Esophagus (tissue), 2 donors: ENCODE measurements around the gene YKT6. TPM values are rescaled to one million over a fixed set of nuclear protein-coding genes. Genes with fewer than 3 reads are reported as not detected.

Experiments
- H3K27ac ChIP-seq, 2 donors: one replicate each; pipeline ENCODE4 v1.5.1; 2013; ENCODE audit warnings: low read depth in 2 of 2, mild to moderate bottlenecking in 2 of 2, inconsistent platforms in 1 of 2, low read length in 1 of 2, moderate library complexity in 1 of 2
- H3K27me3 ChIP-seq, 2 donors: one replicate each; pipeline ENCODE4 v1.6.1; 2013; ENCODE audit warnings: low read length in 2 of 2, control low read depth in 1 of 2, mild to moderate bottlenecking in 1 of 2; ENCODE audit not compliant: insufficient read depth in 2 of 2, control insufficient read depth in 1 of 2
- H3K36me3 ChIP-seq, 2 donors: one replicate each; pipeline ENCODE4 v1.6.1; 2013; ENCODE audit warnings: low read length in 1 of 2; ENCODE audit not compliant: control insufficient read depth in 2 of 2, insufficient read depth in 2 of 2
- H3K4me1 ChIP-seq, 2 donors: one replicate each; pipeline ENCODE4 v1.6.1; 2013; ENCODE audit warnings: low read length in 1 of 2; ENCODE audit not compliant: control insufficient read depth in 2 of 2, insufficient read depth in 2 of 2
- H3K4me3 ChIP-seq, 2 donors: one replicate each; pipeline ENCODE4 v1.5.1; 2013; ENCODE audit warnings: low read length in 2 of 2, mild to moderate bottlenecking in 2 of 2, low read depth in 1 of 2, moderate library complexity in 1 of 2
- H3K9me3 ChIP-seq, 2 donors: one replicate each; pipeline ENCODE4 v1.6.1; 2013; ENCODE audit warnings: mild to moderate bottlenecking in 2 of 2, low read depth in 1 of 2, low read length in 1 of 2, moderate library complexity in 1 of 2; ENCODE audit not compliant: control insufficient read depth in 2 of 2, insufficient read depth in 1 of 2
- WGBS, 2 donors: extraction: QIAGEN DNeasy Blood & Tissue Kit; methylation state at CpG; one replicate each; pipeline ENCODE4 v1.1.7; 2013; 5-methylcytosine and 5-hydroxymethylcytosine counted together
- polyA plus RNA-seq, 2 donors: library from polyadenylated mRNA; stranded (reverse); fragments of 200-250 nt; gene quantifications; one replicate each; pipeline ENCODE4 v1.2.3, GENCODE V29; 2013
- donor health status: healthy with polysubstance abuse.
- donor health status: Bipolar disorder and iron deficiency.

Gene YKT6
- polyA plus RNA-seq, 2 donors, result 32.7 to 52.6 TPM

GRCh38 chr7:44216521-44217222 lies 15.9 kb downstream of the YKT6 start:
- Histone ChIP-seq H3K36me3 (peaks cover 8 to 11% of the 10 kb centered on the region in 2 donors), H3K4me1 (no peaks in the 10 kb centered on the region), H3K4me3 (no peak overlapping the region), H3K27ac (no peak overlapping the region), H3K27me3 (no peaks in the 10 kb centered on the region), H3K9me3 (peaks cover 0 to 3% of the 10 kb centered on the region in 2 donors)
- WGBS, 2 donors, result 67 to 69% methylated on average over 13 of the region's 13 CpGs

- Histone ChIP-seq H3K36me3 (peaks cover 4 to 7% of the 10 kb centered on the region in 2 donors), H3K4me3 (no peak overlapping the region), H3K9me3 (peaks cover 0 to 3% of the 10 kb centered on the region in 2 donors), H3K27ac (no peak overlapping the region), H3K4me1 (no peaks in the 10 kb centered on the region), H3K27me3 (no peaks in the 10 kb centered on the region)
- 62 to 81% methylated on average over 19 of the region's 19 CpGs for WGBS, 2 donors
Observed at GRCh38 chr7:44217223-44217714, 16.5 kb downstream of the YKT6 start.

- Histone ChIP-seq H3K4me1 (no peaks in the 10 kb centered on the region), H3K36me3 (peaks cover 3 to 7% of the 10 kb centered on the region in 2 donors), H3K9me3 (peaks cover 0 to 3% of the 10 kb centered on the region in 2 donors), H3K27me3 (no peaks in the 10 kb centered on the region), H3K4me3 (no peak overlapping the region), H3K27ac (no peak overlapping the region)
- 85% methylated on average over 17 of the region's 17 CpGs for WGBS, 2 donors
Observed at GRCh38 chr7:44217852-44218402, 17.1 kb downstream of the YKT6 start.

GRCh38 chr7:44218418-44219201 lies 17.8 kb downstream of the YKT6 start:
- Histone ChIP-seq H3K4me1 (peaks cover 0 to 5% of the 10 kb centered on the region in 2 donors), H3K9me3 (peaks cover 0 to 3% of the 10 kb centered on the region in 2 donors), H3K36me3 (peaks cover 0 to 2% of the 10 kb centered on the region in 2 donors), H3K4me3 (no peak overlapping the region), H3K27me3 (no peaks in the 10 kb centered on the region), H3K27ac (no peak overlapping the region)
- 82 to 84% methylated on average over 26 of the region's 26 CpGs for WGBS, 2 donors

- H3K4me3 ChIP-seq, result no peak overlapping the region
- WGBS, 2 donors, result 93 to 95% methylated on average over 18 of the region's 18 CpGs
Observed at GRCh38 chr7:44219371-44220045, 18.7 kb downstream of the YKT6 start.

GRCh38 chr7:44220046-44220357 lies 19.2 kb downstream of the YKT6 start:
- 91 to 92% methylated on average over 26 of the region's 26 CpGs for WGBS, 2 donors
- Histone ChIP-seq H3K9me3 (peaks cover 0 to 3% of the 10 kb centered on the region in 2 donors), H3K27me3 (no peaks in the 10 kb centered on the region), H3K4me1 (peaks cover 0 to 9% of the 10 kb centered on the region in 2 donors), H3K27ac (no peak overlapping the region), H3K4me3 (no peak overlapping the region), H3K36me3 (no peaks in the 10 kb centered on the region)

More at GRCh38 chr7:44219371-44220045, 18.7 kb downstream of the YKT6 start:
- Histone ChIP-seq H3K27ac (no peak overlapping the region), H3K27me3 (no peaks in the 10 kb centered on the region), H3K9me3 (peaks cover 0 to 3% of the 10 kb centered on the region in 2 donors), H3K36me3 (no peaks in the 10 kb centered on the region), H3K4me1 (peaks cover 0 to 9% of the 10 kb centered on the region in 2 donors)

GRCh38 chr7:44220358-44221112 lies 19.8 kb downstream of the YKT6 start:
- Histone ChIP-seq H3K9me3 (peaks cover 0 to 3% of the 10 kb centered on the region in 2 donors), H3K27me3 (no peaks in the 10 kb centered on the region), H3K4me3 (no peak overlapping the region), H3K27ac (no peak overlapping the region), H3K36me3 (no peaks in the 10 kb centered on the region), H3K4me1 (peaks cover 0 to 9% of the 10 kb centered on the region in 2 donors)
- WGBS, 2 donors, result 90 to 91% methylated on average over 24 of the region's 24 CpGs

- H3K4me3 ChIP-seq, result no peak overlapping the region
- H3K36me3 ChIP-seq, result no peaks in the 10 kb centered on the region
- H3K4me1 ChIP-seq, result peaks cover 0 to 9% of the 10 kb centered on the region in 2 donors
- no peaks in the 10 kb centered on the region for H3K27me3 ChIP-seq
- WGBS, 2 donors, result 69 to 74% methylated on average over 30 of the region's 30 CpGs
- no peak overlapping the region for H3K27ac ChIP-seq
- H3K9me3 ChIP-seq, result peaks cover 0 to 3% of the 10 kb centered on the region in 2 donors
Observed at GRCh38 chr7:44221231-44221791, 20.5 kb downstream of the YKT6 start.
